HG02759 (cell line): ENCODE measurements around the gene RAB3C.

ENCODE experiments used
- ATAC-seq: cut with Tn5 transposase; IDR thresholded peaks from one replicate; pipeline ENCODE4 v1.9.1; 2021; ENCODE audit warnings: mild to moderate bottlenecking, moderate library complexity; ENCODE audit not compliant: unreplicated experiment

RAB3C gene

DNA sequence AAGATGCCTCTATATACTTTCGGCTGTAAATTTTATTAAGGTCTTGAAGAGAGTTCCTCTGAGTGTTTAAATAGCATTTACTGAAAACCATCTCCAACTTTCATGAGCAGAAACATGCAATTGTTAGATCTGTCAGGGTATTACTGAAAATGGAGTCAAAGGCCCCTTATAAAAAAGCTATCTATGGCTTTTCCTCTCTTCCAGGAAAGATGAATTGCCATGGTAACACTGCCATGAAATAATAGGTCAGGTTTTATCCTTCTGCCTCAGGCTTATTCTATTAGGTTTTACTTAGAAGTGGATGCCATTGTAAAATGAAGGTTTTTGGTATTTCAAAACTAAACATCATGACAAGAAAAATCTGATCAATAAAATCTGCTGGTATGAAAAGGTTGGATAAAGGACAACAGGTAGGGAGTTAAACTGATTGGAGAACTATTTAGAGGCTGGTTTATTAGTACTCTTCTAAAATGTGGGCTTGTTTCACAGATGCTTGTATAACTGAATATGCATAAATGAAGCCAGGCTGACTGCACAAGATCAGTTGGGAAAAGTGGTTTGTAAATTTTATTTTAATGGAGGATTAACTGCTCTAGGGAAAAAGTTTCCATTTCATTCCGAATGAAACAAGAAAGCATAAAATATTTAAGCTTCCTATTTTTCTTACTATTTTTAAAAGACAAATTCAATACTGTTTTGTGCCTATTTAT lies 135.5 kb downstream of the RAB3C start:
- no peak for ATAC-seq

DNA sequence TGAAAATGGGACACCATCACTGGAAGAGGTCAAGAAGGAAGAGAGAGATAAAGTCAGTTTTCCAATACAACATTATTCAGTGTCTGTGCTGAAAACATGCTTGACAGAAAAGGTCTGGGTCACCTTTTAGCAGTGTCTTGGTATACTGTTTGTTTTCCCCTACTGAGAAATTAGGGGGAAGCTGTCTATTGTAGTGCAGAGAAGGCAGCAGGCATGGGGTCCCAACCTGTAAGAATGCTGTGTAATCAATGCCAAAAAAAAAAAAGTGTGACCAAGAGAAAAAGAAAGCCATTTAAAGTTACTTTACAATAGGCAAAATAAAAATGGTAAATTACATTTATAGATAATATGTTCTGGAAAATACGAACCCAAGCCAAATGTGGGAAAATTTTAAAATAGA lies 139.3 kb downstream of the RAB3C start:
- ATAC-seq: no peak

DNA sequence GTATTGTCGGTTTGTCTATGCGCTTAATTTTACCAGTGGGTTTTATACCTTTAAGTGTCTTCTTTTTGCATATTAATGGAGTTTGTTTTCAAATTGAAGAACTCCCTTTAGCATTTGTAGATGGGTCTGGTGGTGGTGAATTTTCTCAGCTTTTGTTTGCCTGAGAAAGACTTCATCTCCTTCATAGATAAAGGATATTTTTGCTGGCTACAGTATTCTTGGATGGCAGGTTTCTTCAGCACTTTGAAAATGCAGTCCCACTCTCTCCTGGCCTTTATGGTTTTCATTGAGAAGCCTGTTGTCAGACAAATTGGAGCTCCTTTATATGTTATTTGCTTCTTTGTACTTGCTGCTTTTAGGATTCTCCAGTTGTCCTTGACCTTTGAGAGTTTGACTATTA lies 142.1 kb downstream of the RAB3C start:
- ATAC-seq: no peak

DNA sequence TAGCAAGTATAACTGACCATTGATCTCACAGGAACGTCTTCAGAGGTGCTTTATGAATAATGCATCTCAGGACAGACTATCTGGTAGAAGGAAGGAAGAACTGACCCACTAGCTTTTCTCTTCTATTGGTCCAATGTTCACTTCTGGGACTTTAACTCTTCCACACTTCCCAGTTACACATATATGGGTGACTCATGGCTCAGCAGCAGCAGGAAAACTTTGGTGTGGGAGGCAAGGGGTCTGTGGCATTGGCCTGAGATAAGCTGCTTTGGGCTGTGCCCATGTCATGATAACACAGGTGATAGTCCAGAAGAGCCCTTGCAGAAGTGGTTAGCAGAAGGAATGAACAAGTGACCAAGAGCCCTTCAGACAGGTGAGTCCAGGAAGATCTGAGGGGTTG lies 148.8 kb downstream of the RAB3C start:
- ATAC-seq: no peak

DNA sequence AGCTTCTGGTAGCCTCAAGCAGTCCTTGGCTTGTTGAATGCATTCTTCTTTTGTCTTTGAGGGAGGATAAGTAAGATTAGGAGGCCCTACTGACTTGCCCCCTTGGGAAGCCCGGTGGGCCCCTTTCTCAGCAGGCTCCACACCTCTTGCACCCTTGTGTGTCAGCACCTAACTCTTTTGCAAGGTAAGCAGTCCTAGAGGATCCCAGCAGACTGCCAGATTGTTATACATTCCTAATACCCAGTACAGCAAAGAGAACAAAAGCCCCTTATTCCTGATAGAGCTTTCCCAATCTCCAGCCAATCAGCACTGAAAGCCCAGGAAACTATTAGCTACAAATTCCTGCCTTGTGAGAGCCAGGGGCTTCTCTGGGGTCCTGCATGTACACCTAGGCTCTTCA lies 152.8 kb downstream of the RAB3C start:
- ATAC-seq: no peak

DNA sequence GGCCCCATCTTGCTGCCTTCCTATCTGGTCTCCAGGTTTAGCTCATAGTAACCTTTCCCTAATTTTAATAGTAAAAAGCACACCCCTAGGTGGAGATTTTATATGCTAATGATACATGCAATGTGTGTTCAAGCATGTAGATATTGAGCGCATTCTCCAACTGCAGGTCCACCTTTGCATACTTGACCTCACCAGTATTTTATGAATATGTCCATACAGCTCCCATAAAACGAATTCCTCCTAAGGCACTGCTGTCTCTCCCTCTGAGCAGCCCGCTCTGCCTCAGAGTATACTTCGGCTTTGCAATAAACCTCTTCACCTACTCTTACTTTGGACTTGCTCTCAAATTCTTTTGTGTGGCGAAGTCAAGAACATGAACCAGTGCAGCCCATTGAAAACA lies 153.3 kb downstream of the RAB3C start:
- ATAC-seq: no peak

DNA sequence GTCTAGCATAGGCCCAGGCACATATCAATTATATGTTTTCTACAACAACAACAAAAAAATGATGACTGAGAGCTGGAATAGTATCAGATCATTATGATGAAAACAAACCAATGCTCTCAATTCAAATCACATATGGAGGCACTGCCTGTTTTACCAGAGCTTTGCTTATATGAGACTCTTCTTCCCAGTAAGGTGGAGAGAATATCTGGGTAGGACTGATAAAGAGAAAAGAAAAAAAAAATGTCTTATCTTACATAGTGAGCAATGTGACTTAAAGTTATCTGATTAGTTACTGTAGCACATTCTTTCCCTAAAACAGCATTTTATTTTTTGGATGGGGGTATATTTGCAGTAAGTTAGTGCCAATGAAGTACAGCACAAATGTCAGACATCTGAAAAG lies 154.8 kb downstream of the RAB3C start:
- ATAC-seq: no peak

DNA sequence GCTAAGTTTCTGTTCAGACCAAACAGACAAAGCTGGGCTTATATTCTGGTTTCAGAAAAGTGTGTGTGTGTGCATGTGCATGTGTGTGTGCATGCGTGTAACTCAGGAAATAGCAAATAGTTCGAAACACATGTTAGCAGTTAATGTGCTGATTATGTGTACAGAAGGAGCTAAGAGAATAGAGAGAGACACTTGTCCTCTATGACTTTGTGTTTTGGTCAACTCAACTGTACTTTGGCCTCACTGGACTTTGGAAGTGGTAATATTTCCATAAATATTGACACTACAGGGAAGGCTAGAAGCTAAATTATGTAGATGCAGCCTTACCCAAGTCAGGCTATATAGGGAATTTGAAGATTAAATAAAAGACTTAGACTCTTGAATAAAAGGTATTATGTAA lies 155.5 kb downstream of the RAB3C start:
- no peak for ATAC-seq

DNA sequence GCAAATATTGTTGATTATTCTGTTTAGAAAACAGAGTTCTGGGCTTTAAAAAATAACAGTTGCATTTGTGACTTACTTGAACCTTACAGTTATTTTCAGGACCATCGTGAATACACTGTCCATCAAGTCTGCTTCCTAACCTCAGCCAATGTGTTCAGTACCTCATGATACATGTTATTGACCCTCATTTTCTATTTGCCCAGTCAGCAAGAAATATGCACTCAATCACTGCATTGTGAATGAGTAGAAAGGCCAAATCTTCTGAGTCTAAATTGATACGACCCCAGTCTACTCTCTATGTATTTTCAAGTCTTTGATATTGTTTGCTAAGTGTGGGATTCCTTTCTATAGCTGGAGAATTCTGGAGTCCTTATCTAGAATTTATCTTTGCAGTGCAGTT lies 156.2 kb downstream of the RAB3C start:
- no peak for ATAC-seq

DNA sequence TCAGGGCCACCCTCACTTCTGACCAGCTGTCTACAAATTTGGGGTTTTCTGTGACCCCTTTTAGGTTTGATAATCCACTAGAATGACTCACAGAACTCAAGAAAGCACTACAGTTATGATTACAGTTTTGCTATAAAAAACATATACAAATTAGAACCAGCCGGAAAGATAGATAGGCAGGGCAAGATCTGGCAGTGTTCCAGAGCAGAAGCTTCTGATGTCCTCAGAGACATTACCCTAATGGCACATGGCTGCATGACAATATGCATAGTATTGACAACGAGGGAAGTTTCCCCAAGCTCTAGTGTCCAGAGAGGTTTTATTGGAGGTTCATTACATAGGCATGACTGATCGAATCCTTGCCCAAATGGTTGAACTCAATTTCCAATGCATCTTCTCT lies 158.1 kb downstream of the RAB3C start:
- ATAC-seq: no peak

DNA sequence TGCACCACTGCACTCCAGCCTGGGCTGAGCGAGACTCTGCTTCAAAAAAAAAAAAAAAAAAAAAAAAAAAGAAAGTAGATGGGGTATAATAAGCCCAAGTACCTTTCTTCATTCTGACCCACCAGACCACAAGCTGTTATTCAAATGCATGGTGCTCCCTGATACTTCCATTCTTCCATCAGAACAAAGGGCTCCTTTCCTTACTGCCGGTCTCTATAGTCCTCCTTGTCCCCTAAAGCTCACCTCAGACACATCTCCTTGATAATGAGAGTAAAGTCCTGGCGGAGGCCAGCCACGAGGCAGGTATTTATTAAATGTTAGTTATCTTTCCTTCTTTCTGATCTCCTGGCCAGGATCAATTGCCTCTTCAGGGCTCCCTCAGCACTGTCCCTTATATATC lies 162.5 kb downstream of the RAB3C start:
- ATAC-seq: no peak

DNA sequence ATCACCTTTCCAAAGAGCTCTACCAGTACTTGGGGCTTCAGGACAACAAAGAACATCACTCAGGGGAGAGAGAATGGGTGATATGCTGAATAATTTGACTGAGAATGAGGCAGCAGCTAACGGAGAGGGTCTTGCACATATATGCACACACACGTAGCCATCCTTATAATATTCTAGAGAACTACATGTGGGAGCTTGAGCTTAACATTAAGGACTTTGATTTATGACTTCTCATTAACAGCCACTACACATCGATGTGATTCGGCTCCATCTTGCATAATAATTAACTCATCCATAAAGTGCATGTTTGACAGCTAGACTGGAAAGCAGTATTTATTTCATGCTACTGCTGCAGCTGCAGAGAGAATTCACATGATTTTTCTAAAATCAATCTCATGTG lies 163.4 kb downstream of the RAB3C start:
- ATAC-seq: no peak

DNA sequence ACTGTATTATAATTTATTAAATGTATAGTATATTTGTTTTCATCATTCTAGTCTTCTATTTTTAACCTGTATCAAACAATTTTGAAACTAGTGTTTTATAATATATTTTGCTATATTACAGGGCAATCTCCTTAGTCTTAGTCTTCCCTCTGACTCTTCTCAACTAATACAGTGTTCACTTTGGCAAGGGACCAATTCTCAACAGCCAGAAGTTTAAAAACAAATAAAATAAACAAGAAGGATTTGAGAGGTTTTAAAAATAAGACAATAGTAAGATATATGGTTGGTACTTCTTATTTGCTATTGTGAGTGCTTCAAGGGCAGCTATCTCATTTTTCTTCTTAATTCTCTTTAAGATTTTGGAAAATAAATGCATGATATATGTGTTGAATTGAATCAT lies 167.2 kb downstream of the RAB3C start:
- no peak for ATAC-seq

DNA sequence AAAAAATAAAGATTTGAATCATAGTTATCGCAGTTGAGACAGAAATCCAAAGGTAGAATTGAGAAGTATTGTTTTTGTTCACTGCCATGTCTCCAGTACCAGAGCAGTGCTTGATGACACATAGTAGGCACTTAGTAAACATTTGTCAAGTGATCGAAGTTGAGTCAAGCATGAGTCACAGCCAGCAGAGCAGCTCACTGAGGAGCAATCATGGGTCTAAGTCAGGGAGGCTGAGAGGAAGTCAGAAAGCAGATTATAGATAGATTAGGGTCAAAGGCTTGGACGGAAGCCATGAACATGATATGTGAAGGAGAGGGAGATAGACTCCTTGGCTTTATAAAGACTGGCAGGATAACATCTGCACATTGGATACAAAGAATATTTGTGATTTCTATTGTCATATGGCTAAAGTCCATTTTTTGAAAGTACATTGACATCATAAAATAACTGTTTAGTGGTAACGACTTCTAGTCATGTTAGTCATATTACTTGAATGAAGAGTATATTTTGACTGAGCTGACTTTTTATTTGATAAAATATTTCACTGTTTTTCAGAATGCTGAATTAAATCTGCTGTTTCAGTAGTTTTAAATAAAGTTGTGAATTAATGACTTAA lies 168.5 kb downstream of the RAB3C start:
- ATAC-seq: no peak

DNA sequence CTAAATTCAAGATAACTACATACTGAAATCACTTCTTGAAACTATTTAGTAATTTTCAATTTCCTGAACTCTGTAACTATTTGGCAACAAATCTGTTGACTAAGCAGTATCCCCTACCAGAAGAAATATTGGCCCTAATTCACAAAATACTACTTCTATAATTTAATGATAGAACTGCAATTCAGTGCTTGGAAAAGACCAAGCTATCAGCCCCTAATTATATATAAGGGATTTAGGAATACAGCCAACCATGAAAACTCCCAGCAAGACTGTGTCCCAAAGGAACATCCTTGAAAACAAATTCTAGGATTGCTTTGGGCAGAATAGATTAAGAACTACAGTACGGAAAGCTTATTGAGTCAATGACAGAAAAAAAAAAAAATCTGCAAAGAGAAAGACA lies 169.2 kb downstream of the RAB3C start:
- ATAC-seq: no peak

DNA sequence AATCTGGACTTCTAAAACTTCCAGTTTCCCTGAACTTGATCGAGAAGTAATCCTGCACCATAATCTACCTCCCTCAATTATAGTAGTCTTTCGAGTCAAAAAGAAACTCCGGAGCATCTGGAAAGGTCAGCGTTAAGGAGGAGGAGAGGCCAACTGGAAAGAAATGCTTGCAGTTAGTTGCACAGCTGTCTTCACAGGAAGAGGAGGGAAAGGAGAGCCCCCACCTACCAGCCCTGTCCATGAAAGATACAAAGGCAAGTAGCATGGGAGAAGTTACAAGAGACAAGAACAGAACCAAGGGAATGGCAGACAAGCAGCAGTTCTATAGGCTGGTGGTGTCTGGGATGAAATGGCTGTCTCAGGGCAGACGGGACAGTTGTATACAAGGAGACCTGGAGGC lies 170.6 kb downstream of the RAB3C start:
- ATAC-seq: no peak

DNA sequence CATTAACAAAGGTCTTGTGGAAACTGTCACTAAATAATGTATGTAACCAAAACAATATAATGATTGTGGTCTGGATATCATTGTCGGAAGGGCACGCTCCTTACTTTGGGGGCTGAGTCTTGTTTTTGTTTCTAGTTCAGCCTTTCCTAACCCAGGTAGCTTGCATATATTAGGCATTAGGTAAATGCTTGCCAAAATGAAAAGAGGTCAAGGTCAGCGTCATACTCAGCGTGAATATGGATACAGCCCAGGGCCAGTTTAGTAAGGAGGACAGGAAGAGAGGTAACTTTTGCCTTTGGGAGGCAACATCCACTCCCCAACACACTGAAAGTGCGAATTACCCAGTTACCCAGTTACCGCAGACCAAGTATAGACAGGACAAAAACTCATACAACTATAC lies 171.4 kb downstream of the RAB3C start:
- no peak for ATAC-seq

DNA sequence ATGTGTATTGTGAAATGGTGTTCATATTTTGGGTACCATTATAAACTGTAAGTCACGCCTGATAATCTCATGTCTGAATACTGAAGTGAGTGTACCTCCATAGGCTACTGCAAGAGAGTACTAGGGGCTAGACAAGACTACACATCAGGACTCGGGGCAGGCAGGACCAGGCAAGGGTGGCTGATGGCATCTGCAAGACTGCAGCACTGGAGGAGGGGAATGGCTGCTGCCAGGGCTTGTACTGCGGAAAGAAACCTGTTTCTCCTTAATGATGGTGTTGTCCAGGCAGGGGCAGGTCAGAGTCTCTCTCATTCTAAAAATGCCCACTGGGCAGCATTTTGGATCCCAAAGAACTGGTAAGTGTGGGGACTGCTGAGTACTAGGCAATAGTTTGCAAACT lies 172.5 kb downstream of the RAB3C start:
- no peak for ATAC-seq

DNA sequence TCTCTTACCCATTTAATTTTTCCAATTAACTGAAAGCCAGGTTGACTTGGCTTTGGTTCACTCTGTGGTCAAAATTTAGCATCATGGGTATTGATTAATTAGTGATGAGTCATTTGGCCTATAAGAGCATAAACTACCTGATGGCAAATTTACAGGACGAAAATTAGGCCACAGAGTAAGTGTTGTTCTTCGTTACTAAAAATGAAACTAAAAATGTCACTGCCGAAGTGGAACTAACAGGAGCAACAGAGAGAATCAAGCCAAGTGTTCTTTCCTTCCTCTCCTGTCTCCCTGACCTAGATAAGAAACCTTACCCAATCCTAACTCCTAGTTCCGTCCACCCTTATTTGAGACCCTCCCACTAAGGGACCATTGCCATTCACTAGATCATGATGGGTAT lies 176.9 kb downstream of the RAB3C start:
- ATAC-seq: peak; percentile 96

DNA sequence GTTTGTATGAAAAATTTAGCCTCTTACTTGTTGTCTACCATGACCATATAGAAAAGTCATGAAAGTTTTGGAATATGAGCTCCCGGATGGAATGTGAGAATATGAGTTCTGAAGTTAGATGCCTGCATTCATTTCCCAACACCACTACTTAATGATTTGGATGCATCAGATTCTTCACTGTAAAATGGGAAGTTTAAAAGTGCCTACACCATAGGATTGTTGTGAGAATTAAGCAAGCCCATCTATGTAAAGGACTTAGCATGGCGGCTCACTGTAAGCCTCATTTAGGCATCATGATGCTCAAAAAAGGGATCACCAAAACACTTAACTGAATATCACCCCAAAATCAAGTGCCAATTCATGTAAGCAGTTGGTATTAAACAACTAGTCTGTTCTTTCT lies 177.3 kb downstream of the RAB3C start:
- ATAC-seq: no peak

DNA sequence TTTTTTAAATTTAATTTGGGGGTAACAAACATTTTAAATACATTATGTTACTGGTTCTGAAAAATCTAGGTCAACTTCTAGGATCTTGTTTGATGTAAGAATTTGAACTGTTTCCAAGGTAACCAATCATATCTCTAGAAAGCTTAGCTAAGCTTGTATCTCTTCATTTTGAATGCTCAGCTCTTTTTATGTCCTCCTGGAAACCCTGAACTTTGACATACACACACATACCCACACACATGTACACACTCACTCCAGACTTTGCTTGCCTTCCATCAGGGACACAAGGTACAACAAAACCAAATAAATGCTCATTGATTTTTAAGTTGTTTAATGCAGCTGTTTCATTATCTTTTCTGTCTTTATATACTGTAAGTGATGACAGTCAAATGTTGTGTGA lies 178.5 kb downstream of the RAB3C start:
- no peak for ATAC-seq

DNA sequence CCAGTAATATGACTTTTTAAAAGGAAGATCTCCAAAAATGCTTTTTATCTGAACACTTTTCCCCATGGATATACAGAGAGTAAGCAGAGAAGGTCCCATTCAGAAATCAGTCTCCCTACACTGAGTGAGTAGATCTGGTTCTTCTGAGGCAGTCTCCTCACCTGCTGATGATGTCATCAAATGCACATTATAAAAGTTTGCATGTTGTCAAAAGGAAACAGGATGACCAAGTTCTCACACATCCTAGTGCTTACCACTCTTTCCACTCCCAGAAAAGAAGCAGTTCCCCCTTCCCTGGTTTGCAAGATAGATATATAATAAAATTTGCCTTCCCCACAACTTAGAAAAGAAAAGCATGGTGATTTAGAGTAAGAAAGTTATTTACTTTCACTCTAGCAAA lies 180.5 kb downstream of the RAB3C start:
- no peak for ATAC-seq

DNA sequence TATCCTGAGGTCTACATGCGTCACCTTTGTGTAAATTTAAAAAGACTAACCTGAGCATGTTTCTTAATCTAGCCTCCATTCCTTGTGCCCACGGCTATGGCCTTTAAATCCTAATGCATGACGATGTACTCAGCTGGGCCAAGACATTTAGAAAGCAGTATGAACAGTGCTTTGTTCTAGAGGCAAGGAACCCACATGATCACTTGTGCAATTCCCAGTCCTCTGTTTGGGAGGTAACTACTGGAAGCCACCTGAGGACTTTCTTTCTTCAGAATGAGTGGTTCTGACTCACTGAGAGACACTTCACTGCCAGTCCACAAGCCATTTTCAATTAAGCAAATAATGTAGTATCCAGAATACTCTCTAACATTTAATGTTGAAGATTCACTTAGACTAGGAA lies 181.3 kb downstream of the RAB3C start:
- ATAC-seq: no peak
